Measurements from ENCODE around the gene SLIT3.
"Not testable (repeated sequence)": the region's sequence is repeated elsewhere in the genome, so short reads cannot be mapped to it uniquely, and the experiment has no call there.

SLIT3 gene

DNA sequence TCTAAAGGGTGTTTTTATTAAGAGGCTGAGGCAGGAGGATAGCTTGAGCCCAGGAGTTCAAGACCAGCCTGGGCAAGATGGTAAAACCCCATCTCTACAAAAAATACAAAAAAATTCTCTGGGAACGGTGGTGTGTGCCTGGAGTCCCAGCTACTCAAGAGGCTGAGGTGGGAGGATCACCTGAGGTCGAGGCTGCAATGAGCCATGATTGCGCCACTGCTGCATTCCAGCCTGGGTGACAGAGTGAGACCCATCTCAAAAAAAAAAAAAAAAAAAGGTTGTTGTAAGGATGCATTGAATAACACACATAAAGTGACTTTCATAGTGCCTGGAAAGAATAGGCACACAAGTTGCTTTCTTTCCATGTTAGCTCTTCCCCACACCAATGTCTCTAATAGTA is 662.1 kb downstream of the SLIT3 start:
- not testable (repeated sequence) for DNase-seq (ENCODE audit: low read depth)

DNA sequence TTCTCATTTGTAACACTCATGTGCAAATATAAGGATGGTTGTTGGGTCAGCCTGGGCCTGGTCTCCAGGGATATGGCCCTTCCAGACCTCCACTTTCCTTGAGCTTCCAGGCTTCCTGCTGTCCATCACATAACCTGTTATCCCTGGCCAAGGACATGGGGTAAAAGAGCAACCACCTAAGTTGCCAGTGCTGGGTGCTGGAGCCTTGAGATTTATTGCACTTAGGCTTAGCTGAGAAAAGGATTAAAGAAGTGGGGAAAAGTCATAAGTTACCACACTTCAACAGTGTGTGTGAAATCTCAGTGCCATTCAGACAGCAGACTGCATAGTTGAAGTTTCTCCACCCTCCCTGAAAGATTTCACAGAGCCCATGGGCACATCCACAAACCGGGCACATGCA is 663.1 kb downstream of the SLIT3 start:
- no peak for DNase-seq (ENCODE audit: low read depth)

DNA sequence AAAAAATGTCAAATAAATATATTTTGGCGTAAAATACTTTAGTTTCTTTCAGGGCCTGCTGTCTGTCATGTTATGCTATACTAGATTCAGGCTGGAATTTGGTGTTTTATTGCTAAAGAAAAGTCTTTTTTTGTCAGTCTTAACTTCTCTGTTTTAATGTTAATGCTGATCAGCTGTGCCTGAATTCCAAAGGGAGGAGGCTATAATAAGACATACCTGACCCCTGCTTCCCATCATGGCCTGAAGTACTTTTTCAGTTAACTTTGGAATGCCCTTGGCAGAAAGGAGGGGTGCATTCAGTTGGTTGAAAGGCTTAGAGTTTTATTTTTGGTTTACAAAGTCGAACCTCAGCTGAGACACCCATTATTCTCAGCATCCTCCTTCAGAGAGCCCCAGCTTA is 663.7 kb downstream of the SLIT3 start:
- DNase-seq (ENCODE audit: low read depth): no peak

DNA sequence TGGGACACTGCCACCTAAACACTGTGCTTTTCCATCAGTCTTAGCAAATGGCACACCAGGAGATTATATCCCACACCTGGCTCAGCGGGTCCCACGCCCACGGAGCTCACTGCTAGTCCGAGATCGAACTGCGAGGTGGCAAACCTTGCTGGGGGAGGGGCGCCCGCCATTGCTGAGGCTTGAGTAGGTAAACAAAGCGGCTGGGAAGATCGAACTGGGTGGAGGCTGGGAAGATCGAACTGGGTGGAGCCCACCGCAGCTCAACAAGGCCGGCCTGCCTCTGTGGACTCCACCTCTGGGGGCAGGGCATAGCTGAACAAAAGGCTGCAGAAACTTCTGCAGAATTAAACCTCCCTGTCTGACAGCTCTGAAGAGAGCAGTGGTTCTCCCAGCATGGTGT is 670.0 kb downstream of the SLIT3 start:
- not testable (repeated sequence) for DNase-seq (ENCODE audit: low read depth)

DNA sequence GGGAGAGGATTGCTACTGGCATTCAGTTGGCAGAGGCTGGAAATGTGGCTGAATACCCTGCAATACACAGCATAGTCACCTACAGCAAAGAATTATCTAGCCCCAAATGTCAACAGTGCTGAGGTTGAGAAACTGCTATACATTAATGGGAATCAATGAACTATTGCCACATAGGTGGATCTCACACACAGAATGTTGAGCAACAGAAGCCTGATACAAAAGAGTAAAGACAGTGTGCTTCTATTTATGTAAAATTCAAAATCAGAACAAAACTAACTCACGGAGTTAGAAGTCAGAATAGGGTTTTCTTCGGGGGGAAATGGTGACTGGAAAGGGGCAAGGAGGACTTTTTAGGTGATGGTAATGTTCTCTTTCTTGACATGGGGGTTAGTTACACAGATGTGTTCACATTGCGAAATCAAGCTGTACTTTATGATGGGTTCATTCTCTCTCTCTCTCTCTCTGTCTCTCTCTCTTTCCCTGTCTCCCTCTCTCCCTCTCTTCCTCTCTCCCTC is 676.0 kb downstream of the SLIT3 start:
- no peak for DNase-seq (ENCODE audit: low read depth)

DNA sequence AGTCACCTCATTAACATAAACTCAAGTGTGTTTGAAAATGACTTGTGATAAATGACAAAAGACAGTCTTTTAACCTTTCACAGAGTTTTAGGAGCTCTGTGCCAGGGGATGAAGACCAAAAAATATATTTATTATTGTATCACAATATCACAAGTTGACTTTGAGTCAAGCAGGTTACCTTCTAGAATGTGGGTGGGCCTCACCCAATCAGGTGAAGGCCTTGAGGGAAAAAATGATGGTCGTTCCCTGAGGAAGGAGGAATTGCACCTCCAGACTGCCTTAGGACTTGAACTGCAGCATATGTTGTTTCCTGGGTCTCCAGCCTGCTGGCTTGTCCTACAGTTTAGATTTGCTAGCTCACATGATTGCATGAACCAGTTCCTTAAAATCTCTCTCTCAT is 680.1 kb downstream of the SLIT3 start:
- no peak for DNase-seq (ENCODE audit: low read depth)

DNA sequence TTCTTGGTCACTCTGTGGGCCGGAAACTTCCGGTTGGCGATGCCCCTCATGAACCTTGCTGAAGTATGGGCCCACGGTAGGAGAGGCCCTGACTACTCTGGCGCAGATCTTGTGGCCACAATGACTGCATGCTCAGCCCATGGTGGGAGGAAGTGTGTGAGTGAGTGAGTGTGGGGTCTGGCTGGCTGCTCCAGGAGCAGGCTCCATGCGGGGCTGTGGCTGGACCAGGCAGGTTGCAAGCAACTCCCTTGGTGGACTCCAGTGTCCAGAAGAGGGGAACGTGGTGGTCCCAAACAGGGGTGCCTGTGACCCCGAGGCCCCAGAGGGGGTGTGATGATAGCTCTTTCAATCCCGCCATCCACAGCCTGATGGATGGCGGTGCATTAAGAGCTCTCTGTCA is 686.3 kb downstream of the SLIT3 start:
- no peak for DNase-seq (ENCODE audit: low read depth)

DNA sequence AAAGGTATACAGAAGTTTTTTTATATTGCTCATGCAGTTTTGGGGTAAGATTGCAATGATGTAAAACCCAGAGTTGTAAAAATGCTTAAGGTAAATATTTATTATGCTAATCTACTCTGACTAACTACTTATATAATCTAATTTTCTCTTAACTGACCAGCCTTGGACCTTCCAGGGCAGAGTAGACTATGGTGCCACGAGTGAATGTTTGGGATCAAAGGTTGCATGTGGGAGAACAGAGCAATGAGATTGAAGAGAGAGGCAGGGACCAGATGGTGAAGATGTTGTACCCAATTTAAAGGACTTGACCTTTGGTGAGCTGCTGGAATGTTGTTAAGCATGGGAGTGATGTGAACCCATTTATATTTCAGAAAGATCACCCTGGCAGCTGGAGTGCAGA is 686.9 kb downstream of the SLIT3 start:
- DNase-seq (ENCODE audit: low read depth): no peak

DNA sequence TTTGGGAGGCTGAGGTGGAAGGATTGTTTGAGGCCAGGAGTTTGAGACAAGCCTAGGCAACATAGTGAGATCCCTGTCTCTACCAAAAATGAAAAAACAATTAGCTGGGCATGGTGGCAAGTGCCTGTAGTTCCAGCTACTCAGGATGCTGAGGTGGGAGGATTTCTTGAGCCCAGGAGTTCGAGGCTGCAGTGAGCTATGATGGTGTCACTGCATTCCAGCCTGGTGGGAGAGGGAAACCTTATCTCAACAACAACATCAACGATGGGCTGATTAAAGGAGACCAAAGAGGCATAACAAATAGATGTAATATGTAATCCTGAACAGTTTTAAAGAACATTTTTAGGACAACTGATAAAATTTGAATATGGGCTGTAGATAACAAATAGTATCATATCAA is 687.5 kb downstream of the SLIT3 start:
- no peak for DNase-seq (ENCODE audit: low read depth)

DNA sequence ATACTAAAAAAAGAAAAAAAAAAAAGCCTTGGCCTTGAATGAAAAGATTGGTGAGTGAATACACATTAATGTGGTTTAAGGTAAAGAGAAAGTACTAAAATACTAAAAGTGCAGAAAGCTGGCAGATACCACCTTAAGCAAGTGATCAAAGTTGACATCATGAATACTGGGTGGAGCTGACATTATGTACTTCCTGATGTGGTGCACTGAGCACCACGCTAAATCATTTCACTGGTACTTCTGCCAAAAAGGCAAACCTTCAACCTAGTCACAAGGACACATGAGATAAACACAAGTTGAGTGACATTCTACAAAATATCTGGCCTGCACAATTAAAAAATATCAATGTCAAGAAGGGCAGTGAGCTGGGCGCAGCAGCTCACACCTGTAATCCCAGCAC is 687.9 kb downstream of the SLIT3 start:
- DNase-seq (ENCODE audit: low read depth): no peak

DNA sequence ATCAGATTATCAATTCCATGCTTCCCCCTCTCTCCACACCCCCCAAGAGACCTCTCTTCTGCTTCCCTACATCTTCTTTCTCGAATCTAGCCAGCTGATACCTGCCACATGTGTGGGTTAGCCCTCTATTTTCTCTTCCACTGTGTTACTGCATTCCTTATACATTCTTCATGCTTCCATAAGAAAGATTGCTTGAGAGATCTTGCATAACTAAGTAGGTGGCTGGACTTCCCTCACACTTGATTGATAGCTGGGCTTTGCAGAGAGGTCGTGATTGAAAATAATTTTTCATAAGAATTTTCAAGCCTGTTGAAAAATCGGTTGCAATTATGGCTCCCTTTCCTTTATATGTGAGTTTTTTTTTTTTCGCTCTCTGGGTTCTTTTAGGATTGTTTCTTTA is 688.8 kb downstream of the SLIT3 start:
- no peak for DNase-seq (ENCODE audit: low read depth)
